H1 (cell line): ENCODE measurements around the gene TYRP1. TPM values are rescaled to one million over a fixed set of nuclear protein-coding genes. Genes with fewer than 3 reads are reported as not detected.

Experiments used
- CTCF ChIA-PET: fragments of 300-600 bp; sonication (Branson Sonifier 250); formaldehyde crosslinking; loops from one replicate; lab custom pipeline; 2021; ENCODE audit not compliant: partially characterized antibody; lab: Charles Lee
- POLR2A ChIA-PET: fragments of 300-600 bp; sonication (Branson Sonifier 250); formaldehyde crosslinking; loops from one replicate; lab custom pipeline; 2021; ENCODE audit warnings: inconsistent platforms; ENCODE audit not compliant: partially characterized antibody; lab: Charles Lee
- DNase-seq, 2 experiments: peaks; one replicate each; pipeline versions ENCODE4 v3.0.0 to v3.0.0-alpha.2; 2010 to 2022; ENCODE audit warnings: low spot score in 2 of 2, low read depth in 1 of 2, mixed read lengths in 1 of 2
- FAIRE-seq: peaks from 2 replicates; lab custom pipeline; 2011; peaks lifted over from hg19 to GRCh38; lab: Jason Lieb, UNC
- H2AFZ ChIP-seq: 2 replicates; pipeline ENCODE4 v1.8.1; 2012; ENCODE audit warnings: low read length, inconsistent platforms
- H2AK5ac ChIP-seq: 2 replicates; pipeline ENCODE4 v1.6.1; 2013; ENCODE audit warnings: low read depth, low read length
- H2BK120ac ChIP-seq: replicated peaks from 2 replicates; pipeline ENCODE3; 2013; ENCODE audit warnings: low read depth, low read length, inconsistent platforms
- H2BK12ac ChIP-seq: 2 replicates; pipeline ENCODE4 v1.6.1; 2013; ENCODE audit warnings: low read depth, low read length
- H2BK15ac ChIP-seq: 2 replicates; pipeline ENCODE4 v1.6.1; 2013; ENCODE audit warnings: low read length
- H2BK20ac ChIP-seq: 2 replicates; pipeline ENCODE4 v1.6.1; 2013; ENCODE audit warnings: low read length
- H2BK5ac ChIP-seq: 2 replicates; pipeline ENCODE4 v1.6.1; 2013; ENCODE audit warnings: low read depth, low read length
- H3K14ac ChIP-seq: 2 replicates; pipeline ENCODE4 v1.6.1; 2013; ENCODE audit warnings: inconsistent platforms; ENCODE audit not compliant: insufficient read length
- H3K18ac ChIP-seq: 2 replicates; pipeline ENCODE4 v1.6.1; 2013; ENCODE audit warnings: low read length; ENCODE audit errors: extremely low read depth
- H3K23ac ChIP-seq: 2 replicates; pipeline ENCODE4 v1.6.1; 2013; ENCODE audit warnings: inconsistent platforms; ENCODE audit not compliant: insufficient read length
- H3K23me2 ChIP-seq: 2 replicates; pipeline ENCODE4 v1.6.1; 2013; ENCODE audit warnings: low read depth, low read length
- H3K27ac ChIP-seq: 2 replicates; pipeline ENCODE4 v1.6.1; 2011; ENCODE audit warnings: low read depth, low read length, inconsistent platforms
- H3K27me3 ChIP-seq, 4 experiments: replicated peaks in 1 of 4; 1 replicate in 1 of 4; 2 replicates in 3 of 4; pipeline versions ENCODE4 v1.6.1 to v1.8.1; 2011 to 2013; ENCODE audit warnings: low read length in 3 of 4, mild to moderate bottlenecking in 3 of 4, inconsistent platforms in 2 of 4, mixed read lengths in 2 of 4, moderate library complexity in 1 of 4; ENCODE audit not compliant: control insufficient read depth in 3 of 4, insufficient read depth in 3 of 4; ENCODE audit errors: extremely low read depth in 1 of 4
- H3K36me3 ChIP-seq, 4 experiments: 2 replicates each; pipeline versions ENCODE4 v1.6.1 to v1.8.1; 2011 to 2013; ENCODE audit warnings: mild to moderate bottlenecking in 4 of 4, low read length in 3 of 4, moderate library complexity in 2 of 4, control low read depth in 1 of 4, inconsistent platforms in 1 of 4; ENCODE audit not compliant: insufficient read depth in 4 of 4, control insufficient read depth in 2 of 4
- H3K4ac ChIP-seq: replicated peaks from 2 replicates; pipeline ENCODE3; 2013; ENCODE audit warnings: low read length, low read depth, mixed read lengths, inconsistent platforms; ENCODE audit not compliant: insufficient read length
- H3K4me1 ChIP-seq, 4 experiments: replicated peaks in 1 of 4; 1 replicate in 1 of 4; 2 replicates in 3 of 4; pipeline versions ENCODE4 v1.6.1 to v1.8.1; 2011 to 2013; ENCODE audit warnings: low read length in 3 of 4, inconsistent platforms in 2 of 4, mixed read lengths in 1 of 4; ENCODE audit not compliant: insufficient read depth in 4 of 4, control insufficient read depth in 3 of 4
- H3K4me2 ChIP-seq, 2 experiments: 2 replicates each; pipeline versions ENCODE4 v1.6.1 to v1.8.1; 2011 to 2013; ENCODE audit warnings: low read depth in 2 of 2, low read length in 2 of 2, control low read depth in 1 of 2, inconsistent platforms in 1 of 2, mild to moderate bottlenecking in 1 of 2; ENCODE audit not compliant: insufficient read depth in 1 of 2
- H3K4me3 ChIP-seq, 4 experiments: fragments of 200-600, 300-600 bp in 1 of 4; sonication (generic), shearing (Covaris generic), sonication (Bioruptor Twin) in 1 of 4; 2 replicates each; pipeline versions ENCODE4 v1.5.1 to v1.8.1; 2011 to 2016; ENCODE audit warnings: low read length in 4 of 4, low read depth in 3 of 4, control low read depth in 2 of 4, inconsistent platforms in 2 of 4, mild to moderate bottlenecking in 2 of 4, mixed read lengths in 1 of 4, moderate library complexity in 1 of 4; ENCODE audit not compliant: insufficient read depth in 2 of 4; ENCODE audit errors: extremely low read depth in 1 of 4
- H3K56ac ChIP-seq: replicated peaks from 2 replicates; pipeline ENCODE3; 2013; ENCODE audit warnings: low read depth, mild to moderate bottlenecking, mixed read lengths, low read length, inconsistent platforms; ENCODE audit not compliant: insufficient read length
- H3K79me1 ChIP-seq: 2 replicates; pipeline ENCODE4 v1.6.1; 2013; ENCODE audit warnings: low read depth, low read length, control low read depth
- H3K79me2 ChIP-seq, 2 experiments: 2 replicates each; pipeline versions ENCODE4 v1.6.1 to v1.8.1; 2012 to 2013; ENCODE audit warnings: low read length in 2 of 2, mild to moderate bottlenecking in 2 of 2, inconsistent platforms in 1 of 2; ENCODE audit not compliant: insufficient read depth in 2 of 2, control insufficient read depth in 1 of 2
- H3K9ac ChIP-seq, 4 experiments: replicated peaks in 1 of 4; 1 replicate in 1 of 4; 2 replicates in 3 of 4; pipeline versions ENCODE4 v1.6.1 to v1.8.1; 2011 to 2013; ENCODE audit warnings: low read depth in 3 of 4, low read length in 3 of 4, control low read depth in 2 of 4, mild to moderate bottlenecking in 2 of 4, moderate library complexity in 2 of 4, inconsistent platforms in 1 of 4; ENCODE audit errors: extremely low read depth in 1 of 4
- H3K9me3 ChIP-seq, 2 experiments: 2 replicates each; pipeline versions ENCODE4 v1.6.1 to v1.8.1; 2012 to 2013; ENCODE audit warnings: mild to moderate bottlenecking in 2 of 2, moderate library complexity in 2 of 2, control low read depth in 1 of 2, inconsistent platforms in 1 of 2, low read depth in 1 of 2, low read length in 1 of 2, mixed read lengths in 1 of 2; ENCODE audit not compliant: insufficient read depth in 2 of 2
- H4K20me1 ChIP-seq, 2 experiments: replicated peaks in 1 of 2; 2 replicates each; pipeline versions ENCODE3 to v1.8.1; 2011 to 2013; ENCODE audit warnings: inconsistent platforms in 2 of 2, low read length in 2 of 2, mild to moderate bottlenecking in 1 of 2; ENCODE audit not compliant: insufficient read depth in 2 of 2, control insufficient read depth in 1 of 2
- H4K5ac ChIP-seq: 2 replicates; pipeline ENCODE4 v1.6.1; 2013; ENCODE audit warnings: low read length, low read depth, mixed read lengths, inconsistent platforms; ENCODE audit not compliant: insufficient read length
- H4K8ac ChIP-seq: 2 replicates; pipeline ENCODE4 v1.8.0; 2013; ENCODE audit warnings: mild to moderate bottlenecking, moderate library complexity, low read length, inconsistent platforms; ENCODE audit not compliant: insufficient read depth; ENCODE audit errors: extremely low read depth
- H4K91ac ChIP-seq: replicated peaks from 2 replicates; pipeline ENCODE3; 2013; ENCODE audit warnings: low read length, mixed read lengths, inconsistent platforms; ENCODE audit not compliant: insufficient read length
- ASH2L ChIP-seq: fragments of 200-600, 300-600 bp; sonication (generic); IDR thresholded peaks from one replicate; pipeline ENCODE4 v1.7.1; 2017; ENCODE audit warnings: low read length
- CREB1 ChIP-seq: IDR thresholded peaks from 2 replicates; pipeline ENCODE4 v1.6.1; 2012; ENCODE audit warnings: inconsistent platforms
- CTCF ChIP-seq, 3 experiments: IDR thresholded peaks; 1 replicate in 2 of 3; 2 replicates in 1 of 3; pipeline versions ENCODE4 v1.5.1 to v1.6.1; 2011; ENCODE audit warnings: low read length in 3 of 3, mild to moderate bottlenecking in 3 of 3, inconsistent platforms in 2 of 3, low read depth in 1 of 3, moderate library complexity in 1 of 3; ENCODE audit not compliant: insufficient read depth in 1 of 3; ENCODE audit errors: control extremely low read depth in 1 of 3
- EGR1 ChIP-seq: IDR thresholded peaks from 2 replicates; pipeline ENCODE4 v1.6.1; 2011; ENCODE audit warnings: low read depth, low read length, borderline replicate concordance
- EP300 ChIP-seq, 2 experiments: IDR thresholded peaks; 1 replicate in 1 of 2; 2 replicates in 1 of 2; pipeline ENCODE4 v1.6.1; 2011 to 2012; ENCODE audit warnings: low read depth in 2 of 2, low read length in 2 of 2, mild to moderate bottlenecking in 2 of 2, borderline replicate concordance in 1 of 2, inconsistent platforms in 1 of 2, moderate library complexity in 1 of 2
- POU5F1 ChIP-seq: IDR thresholded peaks from 2 replicates; pipeline ENCODE4 v1.6.1; 2011; ENCODE audit warnings: low read depth, mild to moderate bottlenecking, low read length, moderate library complexity
- RFX5 ChIP-seq: IDR thresholded peaks from 2 replicates; pipeline ENCODE4 v1.6.1; 2011; ENCODE audit warnings: low read depth, low read length, improper control_type of control experiment, borderline replicate concordance
- RXRA ChIP-seq: IDR thresholded peaks from 2 replicates; pipeline ENCODE4 v1.6.1; 2011; ENCODE audit warnings: low read depth, mild to moderate bottlenecking, low read length, moderate library complexity; ENCODE audit not compliant: insufficient read depth
- SP4 ChIP-seq: IDR thresholded peaks from 2 replicates; pipeline ENCODE4 v1.6.1; 2012; ENCODE audit warnings: low read length, inconsistent platforms
- TAF1 ChIP-seq: IDR thresholded peaks from 2 replicates; pipeline ENCODE4 v1.6.1; 2011; ENCODE audit warnings: mild to moderate bottlenecking, low read depth, low read length
- TBP ChIP-seq: IDR thresholded peaks from 2 replicates; pipeline ENCODE4 v1.6.1; 2011; ENCODE audit warnings: low read depth, low read length, improper control_type of control experiment
- TCF12 ChIP-seq: IDR thresholded peaks from 2 replicates; pipeline ENCODE4 v1.6.1; 2011; ENCODE audit warnings: low read depth, mild to moderate bottlenecking, low read length
- ZNF274 ChIP-seq: IDR thresholded peaks from 2 replicates; pipeline ENCODE4 v1.7.0; 2012; ENCODE audit warnings: low read length, borderline replicate concordance; ENCODE audit errors: extremely low read depth
- WGBS, 2 experiments: shearing (Covaris generic) in 1 of 2; methylation state at CpG; one replicate each; pipeline versions ENCODE4 v1.1.6 to v1.1.7; 2013 to 2015; ENCODE audit warnings: low lambda C conversion rate in 2 of 2, mixed read lengths in 2 of 2, inconsistent platforms in 1 of 2, low coverage in 1 of 2, missing lambda C conversion rate in 1 of 2; ENCODE audit not compliant: insufficient replicate concordance in 2 of 2, insufficient coverage in 1 of 2, insufficient read length in 1 of 2; ENCODE audit errors: extremely low coverage in 1 of 2, missing lambda C conversion rate in 1 of 2; 5-methylcytosine and 5-hydroxymethylcytosine counted together
- polyA plus RNA-seq, 7 experiments: library from polyadenylated mRNA; depleted of rRNA in 3 of 7; stranded (reverse) in 5 of 7; unstranded in 2 of 7; fragments of >200 nt in 5 of 7; fragments of 200-250 nt in 2 of 7; gene quantifications; 1 replicate in 5 of 7; 2 replicates in 1 of 7; 4 replicates in 1 of 7; pipeline versions ENCODE4 v1.2.1 to v1.2.3, GENCODE V29; 2011 to 2013; ENCODE audit warnings: missing spikeins in 2 of 7, mixed read lengths in 2 of 7
- total RNA-seq: library from RNA; stranded (reverse); fragmentation: NEBNext Ultra II Directional; extraction: Animal tissue kit (Norgen Biotek cat#: 25700); gene quantifications from 2 replicates; pipeline ENCODE4 v1.2.1, GENCODE V29; 2021

Gene TYRP1
- total and polyA plus RNA-seq, 2 of the 8 experiments (the other 6 are each of a cell fraction or from before 2014, with no cell fraction given): 0.15 TPM; not detected in 1

GRCh38 chr9:12753931-12754330 is 60.7 kb downstream of the TYRP1 start:
- no peaks in the 10 kb centered on the region for H4K20me1 ChIP-seq
- no peak overlapping the region for H4K8ac ChIP-seq
- no peak overlapping the region for H3K56ac ChIP-seq
- H3K23me2 ChIP-seq: no peaks in the 10 kb centered on the region
- H3K9me3 ChIP-seq: no peaks in the 10 kb centered on the region
- no peak overlapping the region for H2BK12ac ChIP-seq
- ChIA-PET CTCF (interaction anchor here (1.0 to 1.3 kb wide), 6 partner anchors 19 to 66 kb away, joined by 3 to 4 read pairs (median 3); no protein-coding TSS in a partner anchor), POLR2A (no interaction called here)
- no peak for DNase-seq
- H2BK20ac ChIP-seq: no peak overlapping the region
- H2AK5ac ChIP-seq: no peak overlapping the region
- no peak overlapping the region for H2BK5ac ChIP-seq
- H3K27ac ChIP-seq: no peak overlapping the region
- H3K4me3 ChIP-seq: no peak overlapping the region
- no peaks in the 10 kb centered on the region for H3K79me2 ChIP-seq
- no peaks in the 10 kb centered on the region for H3K27me3 ChIP-seq
- no peak for FAIRE-seq
- H3K18ac ChIP-seq: no peak overlapping the region
- WGBS, 2 experiments: 74% methylated on average over 3 of the region's 3 CpGs; no CpG with 5 or more reads in 1 of the 2 experiments
- no peaks in the 10 kb centered on the region for H3K79me1 ChIP-seq
- no peak overlapping the region for H3K4ac ChIP-seq
- H3K36me3 ChIP-seq: no peaks in the 10 kb centered on the region
- no peaks in the 10 kb centered on the region for H3K4me1 ChIP-seq
- H3K9ac ChIP-seq: no peak overlapping the region
- peak overlapping the region; percentile 47; the same call in 1 of the 2 replicates for H2AFZ ChIP-seq
- no peak overlapping the region for H4K91ac ChIP-seq
- H3K4me2 ChIP-seq: no peak overlapping the region
- no peak overlapping the region for H2BK120ac ChIP-seq
- H3K14ac ChIP-seq: no peak overlapping the region
- H4K5ac ChIP-seq: no peak overlapping the region
- H2BK15ac ChIP-seq: no peak overlapping the region
- H3K23ac ChIP-seq: no peak overlapping the region
- TF ChIP-seq TBP (no peak), CTCF (IDR thresholded peaks at IDR 0.05; ENCODE audit: control extremely low read depth in 1 of 3, insufficient read depth in 1 of 3, low read depth in 1 of 3, low read length in 3 of 3) (no peak), ASH2L (no peak), RXRA (no peak), ZNF274 (no peak), CREB1 (no peak), SP4 (no peak), TAF1 (no peak), TCF12 (no peak), RFX5 (no peak), POU5F1 (no peak), EGR1 (no peak), EP300 (IDR thresholded peaks at IDR 0.05; ENCODE audit: borderline replicate concordance in 1 of 2, low read depth in 2 of 2, low read length in 2 of 2) (no peak)
